GM13976 (cell line): ENCODE results near the gene EPM2A.
A peak's percentile ranks its signal among the peaks of the same experiment; 100 is the strongest.

Experiments used
- DNase-seq: peaks from one replicate; pipeline ENCODE4 v3.0.0; 2012; ENCODE audit warnings: low spot score
- CTCF ChIP-seq: IDR thresholded peaks from 2 replicates; pipeline ENCODE4 v1.5.1; 2012; ENCODE audit warnings: borderline replicate concordance, mild to moderate bottlenecking; ENCODE audit not compliant: insufficient read depth; ENCODE audit errors: extremely low read depth, missing control alignments, control extremely low read depth
- in situ Hi-C: fragments of 300-500 bp; cut with MboI; formaldehyde crosslinking; loops from one replicate; pipeline ENCODE4 v1.12.0; 2022; ENCODE audit warnings: low sequenced_read_pairs, mixed read lengths, inconsistent platforms; ENCODE audit not compliant: unreplicated experiment

The EPM2A gene

GRCh38 chr6:145643760-145644159 lies 91.6 kb downstream of the EPM2A start:
- TF ChIP-seq CTCF, result no peak
- in situ Hi-C loops, result no loop called here

GRCh38 chr6:145633981-145634627 lies 101.2 kb downstream of the EPM2A start:
- in situ Hi-C loops, result no loop called here
- peak; percentile 65 for DNase-seq
- TF ChIP-seq CTCF, result peak; percentile 91

More at GRCh38 chr6:145643760-145644159, 91.6 kb downstream of the EPM2A start:
- DNase-seq, result no peak

- TF ChIP-seq CTCF, result no peak
- in situ Hi-C loops, result no loop called here
- no peak for DNase-seq
Observed at GRCh38 chr6:145632971-145633370, 102.3 kb downstream of the EPM2A start.

GRCh38 chr6:145631374-145631773 lies 103.9 kb downstream of the EPM2A start:
- TF ChIP-seq CTCF, result no peak
- DNase-seq, result no peak
- in situ Hi-C loops, result no loop called here

GRCh38 chr6:145630598-145630997 lies 104.7 kb downstream of the EPM2A start:
- no peak for TF ChIP-seq CTCF
- DNase-seq, result no peak
- in situ Hi-C loops, result no loop called here

- no peak for DNase-seq
- no peak for TF ChIP-seq CTCF
- in situ Hi-C loops, result no loop called here
Observed at GRCh38 chr6:145629478-145629877, 105.8 kb downstream of the EPM2A start.
